ENCODE data around the gene APRT.
A peak's percentile ranks its signal among the peaks of the same experiment; 100 is the strongest.

The APRT gene

DNA sequence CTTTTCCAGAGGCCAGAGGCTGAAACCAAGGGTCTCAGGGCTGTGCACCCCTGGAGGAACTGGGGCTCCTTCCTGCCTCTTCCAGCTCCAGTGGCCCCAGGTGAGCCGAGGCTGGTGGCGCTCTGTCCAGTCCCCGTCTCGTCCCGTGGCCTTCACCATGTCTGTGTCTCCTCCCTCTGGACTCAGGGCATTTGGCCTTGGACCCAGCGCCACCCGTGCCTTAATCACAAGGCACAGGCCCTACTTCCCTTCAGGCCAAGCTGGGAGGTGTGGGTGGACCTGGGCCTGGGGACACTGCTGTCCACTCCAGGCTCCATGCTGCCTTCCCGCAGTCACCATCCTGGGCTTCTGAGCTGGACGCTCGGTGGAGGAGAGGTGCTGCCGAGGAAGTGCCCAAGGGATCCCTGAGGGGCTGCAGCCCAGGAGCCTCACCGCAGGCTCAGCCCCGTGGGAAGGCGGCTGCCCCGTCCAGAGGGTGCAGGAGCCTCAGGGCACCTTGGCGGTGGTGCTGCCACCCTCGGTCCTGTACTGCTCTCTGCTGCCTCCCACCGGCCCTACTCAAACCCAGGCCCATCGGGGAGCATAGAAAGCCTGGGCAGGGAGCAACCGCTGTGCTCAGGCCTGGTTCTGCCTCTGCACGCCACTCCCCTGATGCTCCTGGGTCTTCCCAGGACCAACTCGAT lies 9.6 kb upstream of the APRT start:
- DNase-seq, result no peak

DNA sequence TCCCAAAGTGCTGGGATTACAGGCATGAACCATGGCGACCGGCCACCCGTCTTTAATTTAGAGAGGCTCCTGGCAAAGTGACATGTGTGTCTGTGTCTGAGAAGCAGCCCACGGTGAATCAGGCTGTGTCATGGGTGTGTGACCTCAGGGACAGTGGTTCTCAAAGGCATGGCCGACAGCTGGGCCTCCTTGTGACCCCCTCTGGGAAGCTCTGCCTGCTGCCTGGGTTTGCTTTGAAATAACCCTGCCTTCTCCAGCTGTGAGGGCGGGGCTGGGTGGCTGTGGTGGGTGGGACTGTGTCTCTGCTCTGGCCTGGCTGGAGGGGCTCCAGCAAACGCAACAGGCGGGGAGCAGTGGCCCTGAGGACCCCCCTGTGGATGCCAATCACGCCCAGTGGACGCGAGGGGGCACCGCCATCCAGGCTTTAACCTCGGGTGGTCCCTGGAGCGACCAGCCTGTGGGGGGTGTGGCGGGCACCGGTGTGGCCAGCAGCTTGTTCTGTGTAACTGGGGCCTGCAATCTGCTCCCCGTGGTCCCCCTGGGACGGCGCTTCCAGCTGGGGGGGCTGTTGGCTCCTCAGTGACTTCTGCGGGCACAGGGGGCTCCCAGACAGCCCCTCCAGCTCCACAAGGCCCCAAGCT lies 8.8 kb upstream of the APRT start:
- DNase-seq, result no peak

DNA sequence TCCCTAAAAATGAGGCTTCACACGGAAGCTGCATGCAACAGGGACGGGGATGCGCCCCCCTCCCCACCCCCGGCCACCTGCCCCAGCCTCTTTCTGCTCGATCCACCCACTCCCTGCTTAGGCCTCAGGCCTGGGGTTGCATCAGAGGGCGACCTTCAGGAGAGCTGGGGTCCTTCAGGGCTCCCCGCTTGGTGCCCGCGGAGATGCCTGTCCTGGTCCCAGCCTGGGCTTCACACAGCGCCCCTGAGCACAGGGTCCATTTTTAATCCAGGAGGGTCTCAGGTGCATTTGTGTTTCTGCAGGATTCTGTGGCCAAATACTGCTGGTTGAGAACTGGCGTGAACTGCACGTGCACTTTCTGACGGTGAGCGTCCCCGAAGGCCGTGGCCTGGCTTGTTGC lies 7.4 kb upstream of the APRT start:
- DNase-seq, result no peak

DNA sequence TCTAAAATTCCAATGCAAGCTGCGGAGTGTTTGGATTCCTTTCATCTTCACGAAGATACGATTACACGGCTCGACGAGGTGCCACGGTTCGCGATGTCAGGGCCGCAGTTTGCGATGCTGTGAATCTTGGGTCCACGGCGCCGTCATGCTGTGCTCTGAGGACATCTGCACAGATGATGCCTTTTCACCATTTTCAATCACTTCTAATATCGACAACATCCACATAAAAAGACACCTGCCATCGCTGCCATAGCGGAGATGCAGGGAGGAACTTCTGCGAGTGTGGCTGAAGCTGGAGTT lies 6.8 kb upstream of the APRT start:
- DNase-seq, result no peak

DNA sequence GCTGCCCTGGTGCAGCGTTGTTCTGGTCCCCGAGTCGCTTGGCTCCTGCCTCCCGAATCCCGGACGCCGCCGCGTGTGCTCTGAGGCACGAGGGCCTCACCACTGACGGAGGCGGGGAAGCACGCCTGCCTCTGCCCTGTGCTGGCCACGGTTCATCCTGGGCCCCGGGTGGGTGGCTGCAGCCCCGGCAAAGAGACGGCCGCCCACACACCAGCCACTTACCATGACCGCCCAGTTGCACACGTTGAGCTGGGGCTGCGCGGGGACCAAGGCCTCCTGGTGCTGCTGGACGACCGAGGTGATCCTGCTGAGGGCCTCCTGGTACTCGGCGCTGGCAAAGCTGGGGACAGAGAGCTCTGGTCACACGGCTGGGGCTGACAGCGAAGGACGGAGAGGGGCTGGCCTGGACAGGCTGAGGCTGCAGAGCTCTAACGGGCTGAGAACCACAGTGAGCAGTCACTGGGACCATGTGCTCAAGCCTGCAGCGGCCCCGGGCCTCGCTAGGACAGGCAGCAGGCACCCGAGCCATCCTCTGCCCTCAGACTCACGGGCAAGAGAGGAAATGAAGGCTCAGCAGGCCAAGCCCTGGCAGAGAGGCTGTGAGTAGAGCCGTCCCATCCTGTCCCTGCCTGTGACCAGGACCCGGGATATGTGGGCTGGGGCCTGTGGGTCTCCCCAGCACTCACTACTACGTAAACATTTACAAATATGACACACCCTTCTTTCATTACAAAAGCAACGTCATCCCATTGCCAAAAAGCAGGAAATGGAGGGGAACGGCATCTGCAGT lies 6.3 kb upstream of the APRT start:
- no peak for DNase-seq

DNA sequence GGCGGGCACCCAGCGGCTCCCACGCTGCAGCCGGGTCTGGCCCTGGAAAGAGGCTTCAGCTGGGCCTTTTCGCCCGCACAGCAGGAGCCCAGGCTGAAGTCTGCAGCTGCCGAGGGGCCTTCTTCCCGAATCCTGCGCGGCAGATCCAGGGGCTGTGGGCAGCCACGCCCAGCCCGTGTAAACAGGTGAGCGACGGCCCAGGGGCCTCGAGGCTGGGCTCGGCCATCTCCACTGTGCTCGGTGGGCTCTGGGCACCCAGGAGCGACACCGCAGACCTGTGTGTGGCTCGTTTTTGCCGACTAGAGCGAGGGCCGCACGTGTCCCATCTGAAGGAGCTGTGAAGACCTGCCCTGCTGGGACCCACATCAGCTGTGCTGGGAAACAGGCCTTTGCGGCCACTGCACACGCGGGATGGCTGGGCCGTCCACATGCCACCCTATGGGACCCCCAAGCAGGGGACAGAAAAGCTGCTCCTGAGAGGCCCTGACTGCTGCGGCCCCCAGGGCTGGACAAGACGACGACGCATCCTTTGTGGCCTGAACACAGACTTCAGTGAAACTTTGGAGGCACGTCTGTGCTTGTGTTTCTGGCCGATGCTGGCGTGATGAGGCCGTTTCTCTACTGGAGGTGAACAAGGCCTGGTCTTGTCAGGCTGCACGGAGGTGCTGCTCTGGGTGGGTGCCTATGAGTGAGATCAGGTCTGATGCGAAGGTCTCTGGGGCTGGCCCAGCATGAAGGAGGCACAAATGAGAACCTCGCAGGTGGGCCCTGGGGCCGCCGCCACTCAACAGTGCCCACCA lies 5.2 kb upstream of the APRT start:
- DNase-seq, result no peak

DNA sequence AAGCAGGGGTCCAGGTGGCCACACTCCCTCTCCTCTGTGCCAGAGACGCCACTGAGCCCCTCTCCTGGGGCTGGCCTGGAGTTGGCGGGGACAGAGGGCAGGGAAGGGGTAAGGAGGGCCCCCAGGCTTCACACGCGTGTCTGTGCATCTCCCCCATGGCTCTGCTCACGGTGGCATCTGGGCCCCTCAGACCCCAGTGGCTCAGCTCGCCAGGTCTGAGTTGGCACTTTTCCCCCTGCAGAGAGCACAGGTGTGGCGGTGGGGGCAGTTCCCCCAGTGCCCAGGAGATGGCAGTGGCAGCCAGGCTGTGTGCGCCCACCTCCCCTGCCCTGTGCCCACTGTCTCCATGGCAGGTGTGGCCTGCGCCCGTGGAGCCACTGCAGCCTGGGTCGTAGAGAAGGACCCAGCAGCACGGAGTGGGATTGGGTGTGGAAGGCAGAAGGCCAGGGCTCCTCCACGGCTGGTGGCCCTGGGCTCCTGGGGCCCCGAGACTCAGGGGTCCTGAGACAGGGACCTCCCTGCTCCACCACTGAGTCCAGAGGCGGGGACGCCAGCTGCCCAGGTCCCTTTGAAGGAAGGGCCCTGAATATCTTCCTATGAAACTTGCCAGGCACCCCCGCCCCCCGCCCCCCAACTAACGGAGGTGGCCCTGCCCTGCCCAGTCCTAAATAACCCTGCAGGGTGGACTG lies 4.3 kb upstream of the APRT start:
- DNase-seq, result peak in 2 of 5 donors; percentile 30 to 37

DNA sequence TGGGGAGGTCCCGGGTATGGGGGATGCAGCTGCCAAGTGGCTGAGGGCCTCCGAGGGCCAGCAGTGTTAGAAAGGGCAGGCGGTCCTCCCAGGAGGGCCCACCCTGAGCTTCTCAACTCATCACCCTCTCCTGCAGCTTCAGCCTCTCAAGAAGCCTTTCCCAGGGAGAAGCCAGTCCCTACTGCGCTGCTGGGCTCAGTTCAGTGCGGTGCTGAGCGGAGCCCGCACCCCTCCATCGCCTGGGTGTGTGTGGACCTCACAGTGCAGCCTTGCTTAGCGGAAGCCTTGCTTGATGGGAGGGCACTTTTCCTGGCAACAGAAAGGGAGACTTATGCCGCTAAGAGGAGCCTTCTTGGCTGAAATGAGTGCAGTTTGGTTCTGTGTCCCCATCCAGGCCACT lies 3.5 kb upstream of the APRT start:
- no peak for DNase-seq

DNA sequence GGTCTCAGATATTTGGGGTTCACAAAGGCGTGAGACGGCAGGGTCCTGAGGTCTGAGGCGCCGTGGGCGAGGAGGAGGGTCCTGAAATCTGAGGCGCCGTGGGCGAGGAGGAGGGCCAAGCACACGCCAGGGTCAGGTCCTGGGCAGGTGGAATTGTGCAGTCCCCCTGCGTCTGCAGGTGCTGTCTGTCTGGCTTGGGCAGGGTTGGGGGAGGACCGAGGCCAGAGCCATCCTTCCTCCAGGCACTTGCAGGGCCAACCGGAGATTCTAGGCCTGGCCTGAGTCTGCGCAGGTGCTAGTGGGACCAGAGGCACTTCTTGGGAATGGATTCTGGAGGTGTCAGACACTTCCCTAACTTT lies 2.4 kb upstream of the APRT start:
- DNase-seq, result no peak

DNA sequence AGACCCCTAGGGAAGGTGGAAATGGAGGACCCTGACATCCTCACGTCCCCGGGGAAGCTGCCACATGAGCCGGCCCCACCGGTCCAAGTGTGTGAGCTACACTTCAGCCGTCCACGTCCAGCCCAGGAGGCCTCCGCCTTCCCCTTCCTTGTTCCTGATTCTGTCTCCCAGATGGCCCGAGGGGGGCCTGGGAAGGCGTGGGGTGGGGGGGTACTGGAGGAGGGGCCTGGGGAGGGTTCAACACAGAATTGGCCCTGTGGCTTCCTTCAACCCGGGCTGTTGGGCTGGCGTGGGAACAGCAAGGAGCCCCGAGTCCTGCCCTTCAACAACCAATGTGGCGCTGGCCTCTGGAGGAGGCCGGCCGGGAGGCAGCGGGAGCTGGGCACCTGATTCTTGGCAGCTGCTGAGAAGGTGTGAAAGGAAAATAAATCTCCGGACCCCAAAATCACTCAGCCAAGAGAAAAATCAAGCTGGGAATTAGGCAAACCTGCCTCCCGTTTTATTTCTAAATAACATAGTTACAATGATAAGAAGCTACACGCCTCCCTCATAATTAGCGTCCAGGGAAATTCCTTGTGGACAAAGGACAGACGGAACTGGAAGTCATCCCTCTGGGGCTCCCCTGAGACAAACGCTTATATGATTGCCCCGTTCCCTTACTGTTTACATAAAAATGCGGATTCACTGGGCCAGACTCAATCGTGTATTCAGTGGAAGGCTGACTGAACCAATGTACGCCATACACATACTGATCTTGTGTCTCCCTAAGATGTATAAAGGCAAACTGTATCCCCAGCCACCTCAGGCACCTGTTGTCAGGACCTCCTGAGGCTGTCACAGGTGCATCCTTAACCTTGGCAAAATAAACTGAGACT lies 1.8 kb upstream of the APRT start:
- DNase-seq, result no peak

DNA sequence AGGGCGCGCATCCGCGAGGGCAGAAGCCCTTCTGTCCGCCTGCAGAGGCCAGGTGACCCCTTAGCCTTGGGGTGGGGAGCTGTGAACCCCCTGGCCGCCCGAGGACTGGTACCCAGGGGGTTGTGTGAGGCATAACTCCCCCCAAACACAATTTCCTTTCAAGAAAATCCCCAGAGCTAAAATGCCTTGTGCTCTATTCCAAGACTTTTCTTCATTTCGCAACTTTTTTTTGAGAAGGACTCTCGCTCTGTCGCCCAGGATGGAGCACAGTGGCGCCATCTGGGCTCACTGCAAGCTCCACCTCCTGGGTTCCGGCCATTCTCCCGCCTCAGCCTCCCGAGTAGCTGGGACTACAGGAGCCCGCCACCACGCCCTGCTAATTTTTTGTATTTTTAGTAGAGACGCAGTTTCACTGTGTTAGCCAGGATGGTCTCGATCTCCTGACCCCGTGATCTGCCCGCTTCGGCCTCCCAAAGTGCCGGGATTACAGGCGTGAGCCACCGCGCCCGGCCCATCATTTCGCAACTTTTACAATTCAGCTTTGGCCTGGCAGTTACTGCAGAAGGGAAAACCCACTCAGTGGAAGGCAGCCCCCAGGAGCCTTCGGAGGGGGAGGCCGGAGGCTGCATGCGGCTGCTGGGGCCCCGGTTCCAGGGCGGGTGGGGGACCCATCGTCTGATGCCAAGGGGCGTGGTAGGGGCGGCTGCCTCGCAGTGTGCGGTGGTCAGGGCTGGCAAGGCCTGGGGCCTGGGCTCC lies 963 bp upstream of the APRT start:
- DNase-seq, result no peak

DNA sequence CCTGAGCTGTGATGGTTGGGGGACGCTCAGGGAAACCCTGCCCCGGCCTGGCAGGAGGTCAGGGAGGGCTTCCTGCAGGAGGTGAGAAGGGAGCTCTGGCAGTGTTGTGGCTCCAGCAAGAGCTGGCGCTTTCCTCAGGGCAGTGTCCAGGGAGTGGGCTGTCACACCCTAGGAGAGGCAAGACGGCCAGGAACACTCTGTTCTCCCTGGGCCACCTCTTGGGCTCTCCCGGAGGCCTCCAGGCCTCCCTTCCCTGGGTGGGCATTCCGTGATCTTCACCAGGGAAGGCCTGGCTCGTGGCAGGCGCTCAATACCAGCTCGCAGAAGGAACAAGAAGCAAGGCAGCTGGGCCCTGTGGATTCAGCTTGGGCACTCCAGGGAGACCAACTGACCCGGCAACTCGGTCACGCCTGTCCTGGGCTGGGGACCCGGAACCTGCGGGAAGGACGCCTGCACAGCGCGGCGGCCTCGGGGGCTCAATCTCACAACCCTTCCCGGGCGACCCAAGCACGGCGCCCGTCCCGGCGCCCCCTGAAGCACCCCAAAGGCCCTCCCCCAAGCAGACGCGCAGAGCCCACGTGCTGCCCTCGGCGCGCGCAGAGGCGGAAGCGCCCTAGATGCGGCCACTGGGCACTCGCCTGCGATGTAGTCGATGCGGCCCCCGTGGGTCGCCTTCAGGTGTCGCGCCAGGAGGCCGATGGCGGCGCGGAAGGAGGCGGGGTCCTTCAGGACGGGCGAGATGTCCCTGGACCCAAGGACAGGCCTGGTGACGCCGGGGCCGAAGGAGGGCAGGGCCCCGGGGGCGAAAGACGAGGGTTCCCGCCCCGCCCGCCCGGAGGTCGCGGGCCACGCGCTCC lies 588 bp downstream of the APRT start:
- DNase-seq, result peak; percentile 40 to 65 (median 45)

DNA sequence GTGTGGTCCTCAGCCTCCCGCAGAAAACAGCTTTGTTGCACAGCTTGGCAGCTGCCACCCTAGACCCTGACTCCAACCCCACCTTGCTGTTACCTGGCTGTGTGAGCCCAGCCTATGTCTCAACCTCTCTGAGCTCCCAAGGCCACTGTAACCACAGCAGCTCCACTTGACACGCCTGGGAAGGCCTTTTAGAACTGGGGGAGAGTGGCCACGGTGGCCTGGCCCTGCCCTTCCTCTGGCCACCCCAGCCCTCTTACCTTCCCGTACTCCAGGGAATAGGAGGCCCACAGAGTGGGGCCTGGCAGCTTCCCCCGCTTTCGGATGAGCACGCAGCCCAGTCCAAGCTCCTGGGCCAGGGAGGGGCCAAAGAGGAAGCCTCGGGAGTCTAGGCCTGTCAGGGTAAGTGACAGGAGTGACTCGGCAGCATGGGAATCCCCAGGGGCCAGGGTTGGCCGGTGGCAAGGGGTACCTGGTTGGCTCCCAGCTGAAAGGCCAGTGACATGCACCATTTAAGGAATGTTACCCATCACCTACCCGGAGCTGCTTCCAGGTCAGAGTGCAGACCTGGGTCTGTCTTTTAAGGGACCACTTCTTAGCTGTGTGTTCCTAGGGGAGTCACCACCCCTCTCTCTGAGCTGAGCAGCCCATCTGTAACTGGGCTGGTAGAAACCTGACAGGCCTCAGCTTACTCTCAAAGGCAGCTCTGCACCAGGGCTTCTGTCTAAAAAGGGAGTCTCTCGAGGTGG lies 1.4 kb downstream of the APRT start:
- DNase-seq, result no peak

DNA sequence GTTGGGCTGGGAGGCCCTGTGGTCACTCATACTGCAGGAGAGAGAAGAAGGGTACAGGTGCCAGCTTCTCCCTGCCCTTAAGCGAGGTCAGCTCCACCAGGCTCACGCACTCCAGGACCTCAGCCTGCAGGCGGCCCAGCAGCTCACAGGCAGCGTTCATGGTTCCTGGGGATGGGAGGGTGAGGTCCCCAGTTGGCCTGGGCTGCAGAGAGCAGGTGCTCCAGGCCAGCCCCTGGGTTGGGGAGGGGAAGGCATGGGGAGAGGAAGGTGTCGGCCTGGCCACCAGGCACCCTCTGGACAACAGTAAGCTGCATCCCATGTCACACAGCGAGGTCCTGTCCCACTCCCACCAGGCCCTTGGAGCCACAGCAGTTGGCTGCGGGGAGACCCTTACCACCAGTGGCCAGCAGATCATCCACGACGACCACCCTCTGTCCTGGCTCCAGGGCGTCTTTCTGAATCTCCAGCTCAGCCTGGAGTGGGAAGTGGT lies 2.0 kb downstream of the APRT start:
- DNase-seq, result no peak

DNA sequence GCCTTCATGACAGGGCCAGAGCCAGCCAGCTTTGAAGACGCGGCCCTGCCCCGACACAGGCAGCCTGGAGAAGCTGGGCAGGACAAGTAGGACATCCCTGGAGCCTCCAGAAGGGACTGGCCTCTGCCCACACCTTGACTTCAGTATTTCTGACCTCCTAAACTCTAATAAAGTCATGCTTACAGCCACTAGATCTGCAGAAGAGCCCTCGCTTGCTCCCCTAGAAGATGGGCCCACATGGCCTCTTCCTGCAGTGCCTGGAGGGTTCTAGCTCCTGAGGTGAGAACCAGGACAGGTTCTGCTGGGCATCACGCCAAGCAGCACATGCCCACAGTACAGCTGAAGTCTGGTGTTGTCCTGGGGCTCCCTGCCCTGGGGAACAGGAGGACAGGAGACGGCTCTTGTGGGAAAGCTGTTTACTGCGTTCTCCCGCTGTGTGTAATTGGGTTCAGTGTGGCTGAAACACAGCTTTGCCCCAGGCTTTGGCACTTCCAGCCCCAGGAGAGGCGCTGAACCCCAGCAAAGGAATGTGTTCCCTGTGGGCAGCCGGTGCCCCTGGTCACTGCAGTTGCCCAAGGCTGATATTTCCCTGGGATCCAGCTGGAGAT lies 2.6 kb downstream of the APRT start:
- DNase-seq, result no peak

DNA sequence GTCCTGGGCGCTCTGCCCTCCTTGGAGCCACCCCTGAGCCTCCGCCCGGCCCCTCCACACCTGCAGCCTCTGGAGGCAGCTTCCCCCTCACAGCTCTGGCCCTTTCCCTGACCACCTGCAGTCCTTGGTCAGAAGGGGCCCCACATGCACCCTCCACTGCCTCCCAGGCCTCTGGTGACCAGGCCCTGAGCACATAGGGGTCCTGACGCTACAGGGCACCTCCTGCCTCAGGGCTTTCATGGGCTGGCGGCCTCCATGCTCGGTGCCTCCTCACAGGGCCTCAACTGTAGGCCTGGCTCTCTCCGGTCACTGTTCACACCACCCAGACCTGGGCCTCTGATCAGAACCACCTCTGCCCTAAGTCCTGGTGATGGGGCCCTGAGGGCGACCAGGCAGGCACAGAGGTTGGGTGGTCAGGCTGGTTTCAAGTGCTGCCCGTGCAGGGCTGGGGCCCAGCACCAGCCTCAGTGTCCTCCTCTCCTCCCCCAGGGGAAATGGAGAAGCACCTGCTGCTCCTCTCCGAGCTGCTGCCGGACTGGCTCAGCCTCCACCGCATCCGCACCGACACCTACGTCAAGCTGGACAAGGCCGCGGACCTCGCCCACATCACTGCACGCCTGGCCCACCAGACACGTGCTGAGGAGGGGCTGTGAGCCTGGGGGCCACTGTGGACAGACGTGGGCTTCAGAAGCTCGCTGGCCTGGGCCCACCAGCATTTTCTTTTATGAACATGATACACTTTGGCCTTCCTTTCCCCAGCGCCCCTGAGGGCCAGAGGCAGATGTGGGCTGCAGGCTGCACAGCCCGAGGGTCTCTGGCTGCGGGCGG lies 3.9 kb downstream of the APRT start:
- DNase-seq, result no peak

DNA sequence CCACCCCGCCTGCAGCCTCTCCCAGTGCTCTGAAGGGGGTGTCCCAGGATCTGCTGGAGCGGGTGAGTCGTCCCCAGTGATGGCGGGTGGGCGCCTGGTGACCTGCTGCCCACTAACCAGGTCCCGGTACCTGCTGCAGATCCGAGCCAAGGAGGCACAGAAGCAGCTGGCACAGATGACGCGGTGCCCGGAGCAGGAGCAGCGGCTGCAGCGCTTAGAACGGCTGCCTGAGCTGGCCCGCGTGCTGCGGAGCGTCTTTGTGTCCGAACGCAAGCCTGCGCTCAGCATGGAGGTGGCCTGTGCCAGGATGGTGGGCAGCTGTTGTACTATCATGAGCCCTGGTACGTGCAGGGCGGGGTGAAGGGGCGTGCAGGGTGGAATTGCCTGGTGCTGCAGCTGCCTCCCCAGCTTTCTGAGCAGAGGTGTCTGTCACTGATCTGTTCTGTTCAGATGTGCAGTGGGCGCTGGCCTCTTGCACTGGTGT lies 4.5 kb downstream of the APRT start:
- no peak for DNase-seq

Data from T-helper 1 cell (primary cell).